Mucosa of descending colon (tissue), 3 donors: ENCODE data around the gene SLC35E1. TPM values are rescaled to one million over a fixed set of nuclear protein-coding genes. Genes with fewer than 3 reads are reported as not detected.
"Not testable (repeated sequence)": the region's sequence is repeated elsewhere in the genome, so short reads cannot be mapped to it uniquely, and the experiment has no call there.

Experiments used
- ATAC-seq: fragments of 200-7000 bp; cut with Tn5 transposase; one replicate; pipeline ENCODE4 v1.9.1; 2020; ENCODE audit warnings: mild to moderate bottlenecking, moderate library complexity
- DNase-seq, 3 donors: peaks; one replicate each; pipeline ENCODE4 v3.0.0-alpha.2; 2020
- H3K36me3 ChIP-seq: fragments of 200-600 bp; one replicate; pipeline ENCODE4 v1.8.0; 2021; ENCODE audit warnings: low read depth, mild to moderate bottlenecking
- H3K4me1 ChIP-seq: fragments of 200-600 bp; one replicate; pipeline ENCODE4 v1.8.0; 2021; ENCODE audit warnings: low read depth, mild to moderate bottlenecking
- H3K4me3 ChIP-seq: fragments of 200-600 bp; one replicate; pipeline ENCODE4 v1.8.0; 2021; ENCODE audit warnings: mild to moderate bottlenecking
- H3K9me3 ChIP-seq: fragments of 200-600 bp; one replicate; pipeline ENCODE4 v1.8.0; 2021; ENCODE audit warnings: mild to moderate bottlenecking
- CTCF ChIP-seq: fragments of 200-600 bp; IDR thresholded peaks from one replicate; pipeline ENCODE4 v1.8.0; 2022; ENCODE audit warnings: antibody characterized with exemption, mild to moderate bottlenecking
- intact Hi-C, 2 donors: fragments of 100-400 bp; cut with DNase I in 1 of 2; cut with micrococcal nuclease in 1 of 2; formaldehyde crosslinking; loops; one replicate each; pipeline versions ENCODE4 v1.11.0 to v1.11.1; 2022; cut with DNase I, micrococcal nuclease
- total RNA-seq, 3 donors: library from RNA; stranded (reverse); fragmentation: NEBNext Ultra II Directional in 2 of 3; extraction: Animal tissue kit (Norgen Biotek cat#: 25700) in 2 of 3; gene quantifications; one replicate each; pipeline versions ENCODE4 v1.2.1 to v1.2.4, GENCODE V29; 2021 to 2023
- donor health status: DM: no; HTN: no; CAD: no; lungs with moderate emphysema.
- donor health status: DM: no; HTN: no; CAD: no.
- donor health status: DM: no; HTN: yes; CAD: no.

Gene SLC35E1
- total RNA-seq, 3 donors from 2014 or later, result 34.6 to 45.8 (median 44.0) TPM

DNA sequence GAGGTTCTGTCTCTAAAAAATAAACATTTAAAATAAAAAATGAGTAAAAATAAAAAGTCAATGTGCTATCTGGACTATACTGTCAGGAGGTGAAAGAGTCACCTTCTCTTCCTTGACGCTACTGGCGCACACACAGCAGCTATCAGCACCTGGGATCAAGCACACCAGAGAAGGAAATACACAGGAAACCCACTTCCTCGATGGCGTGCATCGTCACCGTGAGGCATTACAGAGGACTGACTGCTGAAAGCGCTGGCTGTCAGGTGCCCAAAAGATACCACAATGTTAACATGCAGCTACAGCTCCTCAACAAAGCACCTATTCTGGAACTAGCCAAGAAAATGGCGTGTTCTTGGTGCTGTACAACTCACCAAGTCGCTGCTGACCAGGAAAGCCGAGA is 6.1 kb downstream of the SLC35E1 start:
- no peak overlapping the region for H3K4me3 ChIP-seq
- DNase-seq (peak in 2 of 3 donors; percentile 53 to 78), ATAC-seq (peak; percentile 84)
- no peaks in the 10 kb centered on the region for H3K9me3 ChIP-seq
- intact Hi-C loops, result no loop called here
- TF ChIP-seq CTCF, result no peak
- peaks cover 8% of the 10 kb centered on the region for H3K4me1 ChIP-seq
- H3K36me3 ChIP-seq, result no peaks in the 10 kb centered on the region

DNA sequence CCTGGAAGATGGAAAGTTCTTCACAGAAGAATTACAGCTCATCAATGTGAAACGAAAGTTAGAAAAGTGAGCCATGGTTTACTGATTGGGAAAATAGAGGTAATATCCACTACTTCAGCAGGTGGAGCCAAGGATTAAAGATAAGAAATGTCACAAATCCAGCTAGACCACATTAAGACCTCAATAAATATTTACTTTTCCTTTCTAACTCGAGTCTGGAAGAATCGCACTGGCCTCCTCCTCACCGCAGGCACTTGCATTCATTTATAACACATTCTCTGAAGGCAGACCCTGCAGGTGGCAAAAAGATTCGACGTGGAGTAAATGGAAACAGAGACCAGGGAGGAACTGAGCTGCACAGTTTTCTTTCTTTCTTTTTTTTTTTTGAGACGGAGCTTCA is 7.4 kb downstream of the SLC35E1 start:
- TF ChIP-seq CTCF, result no peak
- no peaks in the 10 kb centered on the region for H3K36me3 ChIP-seq
- no peaks in the 10 kb centered on the region for H3K4me1 ChIP-seq
- intact Hi-C loops, result no loop called here
- H3K9me3 ChIP-seq, result no peaks in the 10 kb centered on the region
- ATAC-seq (peak; percentile 53), DNase-seq (no peak)
- no peak overlapping the region for H3K4me3 ChIP-seq

DNA sequence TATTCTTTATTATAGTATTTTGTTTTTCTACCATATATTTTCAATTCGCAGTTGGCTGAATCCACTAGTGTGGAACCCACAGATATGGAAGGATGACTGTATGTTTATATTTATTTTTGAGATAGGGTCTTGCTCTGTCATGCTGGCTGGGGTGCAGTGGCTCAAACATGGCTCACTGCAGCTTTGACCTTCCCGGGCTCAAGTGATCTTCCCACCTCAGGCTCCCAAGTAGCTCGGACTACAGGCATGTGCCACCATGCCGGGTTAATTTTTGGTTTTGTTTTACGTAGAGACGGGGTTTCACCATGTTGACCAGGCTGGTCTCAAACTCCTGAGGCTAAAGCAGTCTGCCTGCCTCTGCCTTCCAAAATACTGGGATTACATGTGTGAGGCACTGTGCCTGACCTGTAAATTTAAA is 9.6 kb downstream of the SLC35E1 start:
- H3K4me1 ChIP-seq, result no peaks in the 10 kb centered on the region
- DNase-seq (no peak), ATAC-seq (no peak)
- no peaks in the 10 kb centered on the region for H3K36me3 ChIP-seq
- H3K4me3 ChIP-seq, result no peak overlapping the region
- TF ChIP-seq CTCF, result no peak
- no peaks in the 10 kb centered on the region for H3K9me3 ChIP-seq
- intact Hi-C loops, result no loop called here

DNA sequence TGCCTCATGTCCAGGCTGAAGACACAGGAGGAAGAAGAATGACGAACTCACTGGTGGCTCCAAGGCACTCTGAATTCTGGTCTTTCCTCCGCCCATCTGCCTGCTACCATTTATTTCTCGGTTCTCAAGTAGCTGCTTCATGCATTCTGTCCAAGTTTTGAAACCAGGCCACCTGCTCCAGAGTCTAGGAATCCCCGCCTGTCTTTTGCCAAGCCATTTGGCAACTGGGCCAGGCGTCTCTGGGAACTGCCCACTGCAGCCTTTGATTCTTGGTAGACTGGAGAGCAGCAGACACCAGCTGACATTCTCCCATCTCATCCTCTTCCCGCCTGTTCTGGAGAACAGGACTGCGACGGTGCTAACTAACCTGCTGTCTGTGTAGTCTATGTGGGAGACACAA is 10.8 kb downstream of the SLC35E1 start:
- ATAC-seq (no peak), DNase-seq (no peak)
- no peaks in the 10 kb centered on the region for H3K36me3 ChIP-seq
- intact Hi-C loops, result no loop called here
- H3K4me1 ChIP-seq, result no peaks in the 10 kb centered on the region
- H3K4me3 ChIP-seq, result no peak overlapping the region
- H3K9me3 ChIP-seq, result no peaks in the 10 kb centered on the region
- TF ChIP-seq CTCF, result no peak

GRCh38 chr19:16559780-16560276 is 12.4 kb downstream of the SLC35E1 start:
- DNase-seq (no peak), ATAC-seq (no peak)
- Histone ChIP-seq H3K36me3 (no peaks in the 10 kb centered on the region), H3K4me3 (no peak overlapping the region), H3K9me3 (no peaks in the 10 kb centered on the region), H3K4me1 (no peaks in the 10 kb centered on the region)
- no peak for TF ChIP-seq CTCF
- intact Hi-C loops, result no loop called here

GRCh38 chr19:16554776-16555175 is 17.4 kb downstream of the SLC35E1 start:
- no peak for TF ChIP-seq CTCF
- Histone ChIP-seq H3K4me1 (no peaks in the 10 kb centered on the region), H3K4me3 (no peak overlapping the region), H3K9me3 (no peaks in the 10 kb centered on the region), H3K36me3 (no peaks in the 10 kb centered on the region)
- no peak for DNase-seq
- ATAC-seq, result no peak
- intact Hi-C loops, result no loop called here

DNA sequence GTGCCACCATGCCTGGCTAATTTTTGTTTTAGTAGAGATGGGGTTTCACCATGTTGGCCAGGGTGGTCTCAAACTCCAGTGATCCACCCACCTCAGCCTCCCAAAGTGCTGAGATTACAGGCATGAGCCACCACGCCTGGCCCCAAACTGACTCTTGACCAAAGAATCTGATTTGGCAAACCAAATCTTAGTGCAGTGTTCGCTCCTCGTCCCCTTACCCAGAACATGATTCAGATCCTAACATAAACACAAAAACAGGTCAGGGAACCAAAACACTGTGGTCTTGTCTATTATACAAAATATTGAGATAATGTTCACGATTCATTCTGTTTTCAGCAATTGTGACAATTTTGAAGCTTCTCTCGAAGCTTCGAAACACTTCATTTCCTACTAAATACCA is 20.3 kb downstream of the SLC35E1 start:
- DNase-seq, H3K9me3 ChIP-seq, H3K36me3 ChIP-seq, ATAC-seq, H3K4me3 ChIP-seq, H3K4me1 ChIP-seq, intact Hi-C loops: not testable (repeated sequence)
